ENCODE measurements around the gene SDCBP2. TPM values are rescaled to one million over a fixed set of nuclear protein-coding genes. Genes with fewer than 3 reads are reported as not detected.
A peak's percentile ranks its signal among the peaks of the same experiment; 100 is the strongest.

Gene SDCBP2
- total and polyA plus RNA-seq, 2 of the 4 experiments (the other 2 are of a cell fraction): 0.54 to 1.3 TPM

DNA sequence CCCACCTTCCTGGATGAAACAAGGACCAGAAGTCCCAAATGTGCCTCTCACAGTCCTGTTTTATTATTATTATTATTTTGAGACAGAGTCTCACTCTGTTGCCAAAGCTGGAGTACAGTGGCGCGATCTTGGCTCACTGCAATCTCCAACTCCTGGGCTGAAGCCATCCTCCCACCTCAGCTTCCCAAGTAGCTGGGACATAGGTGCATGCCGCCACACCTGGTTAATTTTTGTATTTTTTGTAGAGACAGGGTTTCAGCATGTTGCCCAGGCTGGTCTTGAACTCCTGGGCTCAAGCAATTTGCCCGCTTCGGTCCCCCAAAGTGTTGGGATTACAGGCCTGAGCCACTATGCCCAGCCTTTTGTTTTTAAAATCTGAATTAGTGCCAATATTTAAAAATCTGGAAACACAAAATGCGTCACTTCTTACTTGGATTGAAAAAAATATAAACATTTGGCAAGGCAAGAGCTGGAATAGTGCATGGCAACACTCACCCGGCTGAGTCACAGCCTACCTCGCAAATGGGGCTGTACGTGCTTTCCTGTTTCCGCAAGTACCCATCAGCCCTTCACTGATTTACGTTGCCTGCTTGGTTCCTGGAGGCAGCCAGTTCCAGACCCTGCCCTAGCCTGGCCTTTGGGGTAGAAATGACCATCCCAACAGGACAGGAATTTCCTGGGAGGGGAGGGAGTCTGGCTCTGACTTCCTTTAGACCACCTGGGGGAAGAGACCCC lies 6.3 kb downstream of the SDCBP2 start:
- DNase-seq (peak; percentile 99), ATAC-seq (ENCODE audit: low read depth) (peak; percentile 60)
- H3K14ac ChIP-seq (replicated peaks; ENCODE audit: low read depth, low read length): peak overlapping the region; percentile 93
- BruUV-seq (replicated peaks): no TSS peak
- peak overlapping the region; percentile 97 for H3K4ac ChIP-seq (ENCODE audit: low read depth, low read length)
- H3K23ac ChIP-seq (ENCODE audit: low read depth, low read length): peak overlapping the region; percentile 85
- no peaks in the 10 kb centered on the region for H4K20me1 ChIP-seq (ENCODE audit: insufficient read depth, low read length)
- peak overlapping the region; percentile 99 for H2BK5ac ChIP-seq (ENCODE audit: low read depth, low read length, poor library complexity, severe bottlenecking)
- peak overlapping the region; percentile 88 to 95 for H4K8ac ChIP-seq (ENCODE audit: low read depth in 2 of 2, low read length in 2 of 2)
- peak overlapping the region; percentile 44 for H2AK9ac ChIP-seq (replicated peaks; ENCODE audit: low read depth, low read length, poor library complexity)
- H2BK120ac ChIP-seq (ENCODE audit: low read depth, low read length): peak overlapping the region; percentile 97
- peak overlapping the region; percentile 89 for H2AFZ ChIP-seq (replicated peaks; ENCODE audit: low read length, poor library complexity)
- peak overlapping the region; percentile 97 for H3K27ac ChIP-seq (ENCODE audit: insufficient read depth, low read length)
- no peaks in the 10 kb centered on the region for H3K36me3 ChIP-seq (ENCODE audit: control insufficient read depth, insufficient read depth, low read length)
- H2BK20ac ChIP-seq (ENCODE audit: low read depth, low read length): peak overlapping the region; percentile 99
- peak overlapping the region; percentile 99 for H4K91ac ChIP-seq (ENCODE audit: insufficient read depth, low read depth, low read length)
- dilution Hi-C loops (cut with HindIII; ENCODE audit: low sequenced_read_pairs, unreplicated experiment) (no loop called here), intact Hi-C loops (cut with micrococcal nuclease) (loop anchor here (2.0 kb wide), 1 partner anchor 70 kb away; the partner anchor contains the start of gene FKBP1A), in situ Hi-C loops (cut with MboI; ENCODE audit: low sequenced_read_pairs) (no loop called here)
- H2BK15ac ChIP-seq (ENCODE audit: low read depth, low read length): peak overlapping the region; percentile 98
- H3K4me1 ChIP-seq (ENCODE audit: control insufficient read depth, insufficient read depth, low read length): peaks cover 36% of the 10 kb centered on the region
- no peaks in the 10 kb centered on the region for H3K27me3 ChIP-seq (ENCODE audit: control insufficient read depth, insufficient read depth, low read length)
- WGBS, 2 experiments (ENCODE audit: extremely low coverage in 2 of 2, insufficient read length in 1 of 2): 21% methylated on average over 4 of the region's 11 CpGs; no CpG with 5 or more reads in 1 of the 2 experiments
- no peaks in the 10 kb centered on the region for H3K9me3 ChIP-seq (ENCODE audit: control insufficient read depth, insufficient read depth, low read length)
- H3K56ac ChIP-seq (ENCODE audit: extremely low read depth, insufficient read depth, low read length): peak overlapping the region; percentile 95
- peak overlapping the region; percentile 99 for H4K5ac ChIP-seq (ENCODE audit: low read depth, low read length)
- no peak overlapping the region for H3K4me3 ChIP-seq (ENCODE audit: insufficient read depth, low read depth, low read length)
- H3K4me2 ChIP-seq (ENCODE audit: low read depth, low read length): peak overlapping the region; percentile 24; the same call in 1 of the 2 replicates
- POLR2A ChIA-PET (ENCODE audit: unreplicated experiment): interaction anchor here (0.6 kb wide), 1 partner anchor 1309 kb away, joined by 11 read pairs; no protein-coding TSS in a partner anchor
- peaks cover 21% of the 10 kb centered on the region for H3K9me1 ChIP-seq (ENCODE audit: insufficient read depth, low read length)
- H3K79me1 ChIP-seq (ENCODE audit: low read depth in 1 of 2, low read length in 2 of 2): peaks cover 11 to 43% of the 10 kb centered on the region in 2 experiments
- TF ChIP-seq POLR2A (IDR thresholded peaks at IDR 0.05; ENCODE audit: low read depth, low read length) (peak; percentile 78), RFX5 (IDR thresholded peaks at IDR 0.05; ENCODE audit: low read depth, low read length) (0 out of 2 replicates have a peak, but pooled peaks have one; percentile 28), CHD1 (IDR thresholded peaks at IDR 0.05; ENCODE audit: low read depth, low read length) (0 out of 2 replicates have a peak, but pooled peaks have one; percentile 78), BHLHE40 (IDR thresholded peaks at IDR 0.05; ENCODE audit: low read depth, low read length) (peak; percentile 46; the same call in 1 of the 2 replicates), NFE2L2 (IDR thresholded peaks at IDR 0.05; ENCODE audit: low read depth, low read length) (peak; percentile 68; the same call in 1 of the 2 replicates), MAFK (IDR thresholded peaks at IDR 0.05; ENCODE audit: low read depth, low read length) (no peak), CEBPB (IDR thresholded peaks at IDR 0.05; ENCODE audit: low read depth, low read length) (peak; percentile 80), FOS (IDR thresholded peaks at IDR 0.05; ENCODE audit: low read depth, low read length) (peak; percentile 92), MAZ (IDR thresholded peaks at IDR 0.05; ENCODE audit: borderline replicate concordance, low read depth, low read length) (peak; percentile 46; the same call in 1 of the 2 replicates)
- TF ChIP-seq, protein P1, sequence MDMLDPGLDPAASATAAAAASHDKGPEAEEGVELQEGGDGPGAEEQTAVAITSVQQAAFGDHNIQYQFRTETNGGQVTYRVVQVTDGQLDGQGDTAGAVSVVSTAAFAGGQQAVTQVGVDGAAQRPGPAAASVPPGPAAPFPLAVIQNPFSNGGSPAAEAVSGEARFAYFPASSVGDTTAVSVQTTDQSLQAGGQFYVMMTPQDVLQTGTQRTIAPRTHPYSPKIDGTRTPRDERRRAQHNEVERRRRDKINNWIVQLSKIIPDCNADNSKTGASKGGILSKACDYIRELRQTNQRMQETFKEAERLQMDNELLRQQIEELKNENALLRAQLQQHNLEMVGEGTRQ (IDR thresholded peaks at IDR 0.05; ENCODE audit: low read depth, low read length): no peak
- TF ChIP-seq, protein P2, sequence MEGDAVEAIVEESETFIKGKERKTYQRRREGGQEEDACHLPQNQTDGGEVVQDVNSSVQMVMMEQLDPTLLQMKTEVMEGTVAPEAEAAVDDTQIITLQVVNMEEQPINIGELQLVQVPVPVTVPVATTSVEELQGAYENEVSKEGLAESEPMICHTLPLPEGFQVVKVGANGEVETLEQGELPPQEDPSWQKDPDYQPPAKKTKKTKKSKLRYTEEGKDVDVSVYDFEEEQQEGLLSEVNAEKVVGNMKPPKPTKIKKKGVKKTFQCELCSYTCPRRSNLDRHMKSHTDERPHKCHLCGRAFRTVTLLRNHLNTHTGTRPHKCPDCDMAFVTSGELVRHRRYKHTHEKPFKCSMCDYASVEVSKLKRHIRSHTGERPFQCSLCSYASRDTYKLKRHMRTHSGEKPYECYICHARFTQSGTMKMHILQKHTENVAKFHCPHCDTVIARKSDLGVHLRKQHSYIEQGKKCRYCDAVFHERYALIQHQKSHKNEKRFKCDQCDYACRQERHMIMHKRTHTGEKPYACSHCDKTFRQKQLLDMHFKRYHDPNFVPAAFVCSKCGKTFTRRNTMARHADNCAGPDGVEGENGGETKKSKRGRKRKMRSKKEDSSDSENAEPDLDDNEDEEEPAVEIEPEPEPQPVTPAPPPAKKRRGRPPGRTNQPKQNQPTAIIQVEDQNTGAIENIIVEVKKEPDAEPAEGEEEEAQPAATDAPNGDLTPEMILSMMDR (conservative IDR thresholded peaks at IDR 0.05; ENCODE audit: low read depth, low read length): no peak
- H2AK5ac ChIP-seq (ENCODE audit: low read depth, low read length): peak overlapping the region; percentile 97
- peak overlapping the region; percentile 97 for H3K18ac ChIP-seq (ENCODE audit: low read depth, low read length)
- CTCF ChIA-PET: interaction anchor here (1.0 to 1.7 kb wide), 2 partner anchors 114 to 144 kb away, joined by 4 to 10 read pairs; partner anchors contain the start of gene NSFL1C
- H3K9ac ChIP-seq (ENCODE audit: low read depth, low read length): peak overlapping the region; percentile 74

Measured in IMR-90 (cell line).